ENCODE results near the gene PLXNA4.

- TF ChIP-seq CTCF (IDR thresholded peaks at IDR 0.05) (no peak), POLR2AphosphoS5 (IDR thresholded peaks at IDR 0.05; ENCODE audit: low read depth, low read length) (no peak), TCF7L2 (IDR thresholded peaks at IDR 0.05; ENCODE audit: low read depth, low read length) (no peak), REST (IDR thresholded peaks at IDR 0.05; ENCODE audit: insufficient read depth in 1 of 2, low read depth in 2 of 2, low read length in 1 of 2) (no peak), SIN3A (IDR thresholded peaks at IDR 0.05; ENCODE audit: borderline replicate concordance, insufficient read depth, low read depth, low read length) (no peak)
Measured at GRCh38 chr7:132300599-132301277, 275.5 kb downstream of the PLXNA4 start.

Measured in Panc1 (cell line).